Mesothelial cell of epicardium (in vitro differentiated cells): ENCODE data around the gene SMIM24. TPM values are rescaled to one million over a fixed set of nuclear protein-coding genes. Genes with fewer than 3 reads are reported as not detected.
A peak's percentile ranks its signal among the peaks of the same experiment; 100 is the strongest.

Experiments used
- DNase-seq, 2 experiments: peaks; one replicate each; pipeline ENCODE4 v3.0.0; 2021; ENCODE audit warnings: low spot score in 2 of 2; ENCODE audit not compliant: unreplicated experiment in 2 of 2
- H3K27ac Mint-ChIP-seq: 2 replicates; pipeline ENCODE4 v1.8.0; 2021; ENCODE audit warnings: mixed read lengths
- H3K27me3 Mint-ChIP-seq: 2 replicates; pipeline ENCODE4 v1.8.0; 2021; ENCODE audit warnings: low read depth, mixed read lengths
- H3K36me3 Mint-ChIP-seq: 2 replicates; pipeline ENCODE4 v1.8.0; 2021; ENCODE audit warnings: mixed read lengths
- H3K4me1 Mint-ChIP-seq: 2 replicates; pipeline ENCODE4 v1.8.0; 2021; ENCODE audit warnings: mixed read lengths
- H3K4me3 Mint-ChIP-seq: 2 replicates; pipeline ENCODE4 v1.8.0; 2021; ENCODE audit warnings: mild to moderate bottlenecking, moderate library complexity, mixed read lengths
- H3K9me3 Mint-ChIP-seq: 2 replicates; pipeline ENCODE4 v1.8.0; 2021; ENCODE audit warnings: mixed read lengths
- total RNA-seq: library from RNA; stranded (reverse); gene quantifications from 3 replicates; pipeline ENCODE4 v1.2.1, GENCODE V29; 2021
- TF ChIP-seq, protein P1 (sequence below): fragments of 200-600 bp; sonication (generic); IDR thresholded peaks from one replicate; pipeline ENCODE4 v1.5.0; 2021; ENCODE audit warnings: antibody characterized with exemption; ENCODE audit not compliant: unreplicated experiment

The SMIM24 gene
- total RNA-seq, 1 donor from 2014 or later, result 0.60 TPM

GRCh38 chr19:3501780-3502179 lies 21.5 kb upstream of the SMIM24 start:
- TF ChIP-seq, protein P1, sequence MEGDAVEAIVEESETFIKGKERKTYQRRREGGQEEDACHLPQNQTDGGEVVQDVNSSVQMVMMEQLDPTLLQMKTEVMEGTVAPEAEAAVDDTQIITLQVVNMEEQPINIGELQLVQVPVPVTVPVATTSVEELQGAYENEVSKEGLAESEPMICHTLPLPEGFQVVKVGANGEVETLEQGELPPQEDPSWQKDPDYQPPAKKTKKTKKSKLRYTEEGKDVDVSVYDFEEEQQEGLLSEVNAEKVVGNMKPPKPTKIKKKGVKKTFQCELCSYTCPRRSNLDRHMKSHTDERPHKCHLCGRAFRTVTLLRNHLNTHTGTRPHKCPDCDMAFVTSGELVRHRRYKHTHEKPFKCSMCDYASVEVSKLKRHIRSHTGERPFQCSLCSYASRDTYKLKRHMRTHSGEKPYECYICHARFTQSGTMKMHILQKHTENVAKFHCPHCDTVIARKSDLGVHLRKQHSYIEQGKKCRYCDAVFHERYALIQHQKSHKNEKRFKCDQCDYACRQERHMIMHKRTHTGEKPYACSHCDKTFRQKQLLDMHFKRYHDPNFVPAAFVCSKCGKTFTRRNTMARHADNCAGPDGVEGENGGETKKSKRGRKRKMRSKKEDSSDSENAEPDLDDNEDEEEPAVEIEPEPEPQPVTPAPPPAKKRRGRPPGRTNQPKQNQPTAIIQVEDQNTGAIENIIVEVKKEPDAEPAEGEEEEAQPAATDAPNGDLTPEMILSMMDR, result no peak
- Mint-ChIP-seq H3K36me3 (peaks cover 15% of the 10 kb centered on the region), H3K4me3 (no peak overlapping the region), H3K27ac (no peak overlapping the region), H3K9me3 (peaks cover 4% of the 10 kb centered on the region), H3K4me1 (peaks cover 19% of the 10 kb centered on the region), H3K27me3 (no peaks in the 10 kb centered on the region)
- no peak for DNase-seq

- peak within 1 kb of the TSS; percentile 95 for H3K27ac Mint-ChIP-seq
- peak within 1 kb of the TSS; percentile 87 for H3K4me3 Mint-ChIP-seq
- no peaks in the 10 kb centered on the region for H3K27me3 Mint-ChIP-seq
- peaks cover 16% of the 10 kb centered on the region for H3K4me1 Mint-ChIP-seq
- H3K9me3 Mint-ChIP-seq, result peaks cover 4% of the 10 kb centered on the region
- TF ChIP-seq, protein P1, result no peak
- H3K36me3 Mint-ChIP-seq, result peaks cover 15% of the 10 kb centered on the region
- DNase-seq, result peak; percentile 83 to 94
Observed at GRCh38 chr19:3500429-3501101, 20.2 kb upstream of the SMIM24 start, which contains the start of gene DOHH. TSS of gene DOHH (minus strand) at chr19:3500674. CDS start at chr19:3496814, 3,860 bp downstream.

GRCh38 chr19:3499738-3500428 lies 19.6 kb upstream of the SMIM24 start:
- Mint-ChIP-seq H3K4me3 (peak overlapping the region; percentile 87), H3K36me3 (peaks cover 18% of the 10 kb centered on the region), H3K27me3 (no peaks in the 10 kb centered on the region), H3K9me3 (peaks cover 4% of the 10 kb centered on the region), H3K27ac (peak overlapping the region; percentile 95), H3K4me1 (peaks cover 13% of the 10 kb centered on the region)
- DNase-seq, result no peak
- TF ChIP-seq, protein P1, result no peak

DNA sequence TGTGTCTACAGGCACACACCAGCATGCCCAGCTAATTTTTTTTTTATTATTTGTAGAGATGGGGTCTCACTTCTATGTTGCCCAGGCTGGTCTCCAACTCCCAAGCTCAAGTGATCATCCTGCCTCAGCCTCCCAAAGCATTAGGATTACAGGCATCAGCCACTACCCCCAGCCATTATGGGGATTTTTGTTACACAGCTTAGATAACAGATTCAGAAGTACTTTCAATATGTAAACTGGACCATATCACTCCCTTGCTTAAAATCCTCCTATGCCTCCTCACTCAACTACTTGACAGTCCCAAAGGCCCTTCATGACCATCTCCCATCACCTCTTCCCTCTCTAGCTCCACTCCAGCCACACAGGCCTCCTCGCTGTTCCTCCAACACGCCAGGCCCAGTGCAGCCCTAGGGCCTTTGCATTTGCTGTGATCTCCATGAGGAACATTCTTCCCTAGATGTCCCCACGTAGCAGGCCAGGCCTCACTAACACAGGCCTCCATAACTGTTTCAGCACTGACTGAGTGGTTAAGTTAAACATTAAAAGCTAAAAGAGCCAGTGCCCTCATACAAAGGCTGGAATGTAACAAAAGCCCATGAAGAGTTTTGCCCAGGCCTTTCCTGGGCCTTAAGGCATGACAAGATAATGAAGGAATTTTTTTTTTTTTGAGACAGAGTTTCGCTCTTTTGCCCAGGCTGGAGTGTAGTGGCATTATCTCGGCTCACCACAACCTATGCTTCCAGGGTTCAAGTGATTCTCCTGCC lies 17.6 kb upstream of the SMIM24 start:
- Mint-ChIP-seq H3K9me3 (peaks cover 4% of the 10 kb centered on the region), H3K27me3 (no peaks in the 10 kb centered on the region), H3K27ac (no peak overlapping the region), H3K4me1 (peaks cover 9% of the 10 kb centered on the region), H3K4me3 (no peak overlapping the region), H3K36me3 (peaks cover 21% of the 10 kb centered on the region)
- TF ChIP-seq, protein P1, result no peak
- no peak for DNase-seq

- Mint-ChIP-seq H3K9me3 (peaks cover 4% of the 10 kb centered on the region), H3K27me3 (no peaks in the 10 kb centered on the region), H3K27ac (no peak overlapping the region), H3K4me3 (no peak overlapping the region), H3K4me1 (peaks cover 9% of the 10 kb centered on the region), H3K36me3 (peaks cover 27% of the 10 kb centered on the region)
- TF ChIP-seq, protein P1, result no peak
- no peak for DNase-seq
Observed at GRCh38 chr19:3496392-3497273, 16.3 kb upstream of the SMIM24 start.
